Stimulated activated CD8-positive, alpha-beta memory T cell treated with anti-CD3 and anti-CD28 coated beads, Interleukin-7, amount 100 ng/mL, for 4 hours (primary cell): ENCODE data around the gene EIF4H.
"Not testable (repeated sequence)": the region's sequence is repeated elsewhere in the genome, so short reads cannot be mapped to it uniquely, and the experiment has no call there.

ENCODE experiments used
- DNase-seq, 2 donors: peaks; one replicate each; pipeline ENCODE4 v3.0.0-alpha.2; 2020; ENCODE audit warnings: low read depth in 2 of 2

EIF4H gene

GRCh38 chr7:74175340-74175739 lies 1.2 kb downstream of the EIF4H start:
- DNase-seq = no peak

- no peak for DNase-seq
Observed at GRCh38 chr7:74176555-74176954, 2.4 kb downstream of the EIF4H start.

- DNase-seq = no peak
Observed at GRCh38 chr7:74178632-74179031, 4.5 kb downstream of the EIF4H start.

- no peak for DNase-seq
Observed at GRCh38 chr7:74179935-74180604, 5.9 kb downstream of the EIF4H start.

- no peak for DNase-seq
Observed at GRCh38 chr7:74180866-74181265, 6.7 kb downstream of the EIF4H start.

GRCh38 chr7:74181821-74182220 lies 7.7 kb downstream of the EIF4H start:
- DNase-seq = no peak

GRCh38 chr7:74182453-74183090 lies 8.4 kb downstream of the EIF4H start:
- no peak for DNase-seq

GRCh38 chr7:74183142-74183541 lies 9.0 kb downstream of the EIF4H start:
- no peak for DNase-seq

- peak in 1 of 2 donors; percentile 14 for DNase-seq
Observed at GRCh38 chr7:74183653-74184450, 9.7 kb downstream of the EIF4H start.

GRCh38 chr7:74185016-74185415 lies 10.9 kb downstream of the EIF4H start:
- no peak for DNase-seq

- DNase-seq = no peak
Observed at GRCh38 chr7:74185636-74186035, 11.5 kb downstream of the EIF4H start.

GRCh38 chr7:74187915-74188675 lies 13.9 kb downstream of the EIF4H start:
- DNase-seq = no peak

- DNase-seq = no peak
Observed at GRCh38 chr7:74190259-74190658, 16.1 kb downstream of the EIF4H start.

GRCh38 chr7:74191231-74191630 lies 17.1 kb downstream of the EIF4H start:
- no peak for DNase-seq

GRCh38 chr7:74193054-74193453 lies 18.9 kb downstream of the EIF4H start:
- DNase-seq = no peak

- DNase-seq = no peak
Observed at GRCh38 chr7:74193913-74194312, 19.8 kb downstream of the EIF4H start.

GRCh38 chr7:74194686-74195085 lies 20.5 kb downstream of the EIF4H start:
- no peak for DNase-seq

- DNase-seq = not testable (repeated sequence)
Observed at GRCh38 chr7:74195139-74195860, 21.1 kb downstream of the EIF4H start.

- not testable (repeated sequence) for DNase-seq
Observed at GRCh38 chr7:74195968-74196654, 22.0 kb downstream of the EIF4H start.

GRCh38 chr7:74197449-74198124 lies 23.4 kb downstream of the EIF4H start:
- DNase-seq = no peak
